HUES6 (cell line): ENCODE data around the gene DRP2.

Source experiments
- H3K27ac ChIP-seq: 2 replicates; pipeline ENCODE4 v1.7.0; 2013; ENCODE audit warnings: low read depth, mild to moderate bottlenecking, low read length, inconsistent platforms
- H3K27me3 ChIP-seq: 2 replicates; pipeline ENCODE4 v1.6.1; 2013; ENCODE audit warnings: low read length; ENCODE audit not compliant: control insufficient read depth, insufficient read depth
- H3K36me3 ChIP-seq: 2 replicates; pipeline ENCODE4 v1.6.1; 2013; ENCODE audit warnings: low read length; ENCODE audit not compliant: control insufficient read depth, insufficient read depth
- H3K4me1 ChIP-seq: 2 replicates; pipeline ENCODE4 v1.6.1; 2013; ENCODE audit warnings: low read length; ENCODE audit not compliant: control insufficient read depth, insufficient read depth
- H3K4me3 ChIP-seq: 2 replicates; pipeline ENCODE4 v1.5.1; 2013; ENCODE audit warnings: low read depth, low read length
- H3K9ac ChIP-seq: one replicate; pipeline ENCODE4 v1.6.1; 2013; ENCODE audit warnings: mild to moderate bottlenecking, low read length
- H3K9me3 ChIP-seq: 2 replicates; pipeline ENCODE4 v1.6.1; 2013; ENCODE audit warnings: low read depth, low read length; ENCODE audit not compliant: control insufficient read depth, insufficient read depth

Gene DRP2

GRCh38 chrX:101237041-101237440 is 17.5 kb downstream of the DRP2 start:
- no peaks in the 10 kb centered on the region for H3K9me3 ChIP-seq
- no peaks in the 10 kb centered on the region for H3K36me3 ChIP-seq
- peaks cover 7% of the 10 kb centered on the region; the same call in 1 of the 2 replicates for H3K27me3 ChIP-seq
- no peak overlapping the region for H3K4me3 ChIP-seq
- peaks cover 8% of the 10 kb centered on the region; the same call in 1 of the 2 replicates for H3K4me1 ChIP-seq
- no peak overlapping the region for H3K27ac ChIP-seq
- no peak overlapping the region for H3K9ac ChIP-seq

- no peaks in the 10 kb centered on the region for H3K36me3 ChIP-seq
- no peak overlapping the region for H3K9ac ChIP-seq
- H3K27ac ChIP-seq = no peak overlapping the region
- peaks cover 11% of the 10 kb centered on the region; the same call in 1 of the 2 replicates for H3K27me3 ChIP-seq
- H3K4me3 ChIP-seq = no peak overlapping the region
- no peaks in the 10 kb centered on the region for H3K4me1 ChIP-seq
- no peaks in the 10 kb centered on the region for H3K9me3 ChIP-seq
Observed at GRCh38 chrX:101241531-101241930, 21.9 kb downstream of the DRP2 start.

- Histone ChIP-seq H3K27me3 (no peaks in the 10 kb centered on the region; the same call in 1 of the 2 replicates), H3K9ac (no peak overlapping the region), H3K9me3 (no peaks in the 10 kb centered on the region), H3K4me1 (no peaks in the 10 kb centered on the region; the same call in 1 of the 2 replicates), H3K27ac (no peak overlapping the region), H3K36me3 (no peaks in the 10 kb centered on the region), H3K4me3 (no peak overlapping the region)
Observed at GRCh38 chrX:101252634-101253033, 33.0 kb downstream of the DRP2 start.

GRCh38 chrX:101257448-101258258 is 38.1 kb downstream of the DRP2 start:
- Histone ChIP-seq H3K36me3 (no peaks in the 10 kb centered on the region), H3K27me3 (no peaks in the 10 kb centered on the region; the same call in 1 of the 2 replicates), H3K4me3 (no peak overlapping the region), H3K4me1 (peaks cover 3% of the 10 kb centered on the region; the same call in 1 of the 2 replicates), H3K9ac (no peak overlapping the region), H3K27ac (no peak overlapping the region), H3K9me3 (no peaks in the 10 kb centered on the region)

GRCh38 chrX:101258259-101258581 is 38.6 kb downstream of the DRP2 start:
- Histone ChIP-seq H3K9ac (no peak overlapping the region), H3K36me3 (no peaks in the 10 kb centered on the region), H3K27me3 (no peaks in the 10 kb centered on the region; the same call in 1 of the 2 replicates), H3K27ac (no peak overlapping the region), H3K9me3 (no peaks in the 10 kb centered on the region), H3K4me1 (peaks cover 3% of the 10 kb centered on the region; the same call in 1 of the 2 replicates), H3K4me3 (no peak overlapping the region)

DNA sequence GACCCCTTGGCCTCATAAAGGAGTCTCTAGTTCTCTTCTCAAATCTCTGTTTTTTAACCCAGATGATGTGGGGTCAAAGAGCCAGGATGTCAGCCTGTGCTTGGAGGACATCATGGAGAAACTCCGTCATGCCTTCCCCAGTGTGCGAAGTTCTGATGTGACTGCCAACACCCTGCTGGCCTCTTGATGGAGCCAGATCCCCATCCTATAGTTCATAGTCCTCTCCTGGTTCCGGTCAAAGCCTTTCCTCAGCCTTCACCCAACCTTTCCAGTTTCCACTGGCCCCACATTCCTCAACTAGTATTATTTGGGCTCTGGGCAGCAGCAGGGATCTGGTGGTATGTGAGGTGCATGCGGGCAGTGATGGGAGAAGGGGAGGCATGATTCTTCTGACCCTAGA is 40.8 kb downstream of the DRP2 start:
- Histone ChIP-seq H3K9me3 (no peaks in the 10 kb centered on the region), H3K36me3 (no peaks in the 10 kb centered on the region), H3K27me3 (no peaks in the 10 kb centered on the region; the same call in 1 of the 2 replicates), H3K4me3 (no peak overlapping the region), H3K4me1 (peaks cover 3% of the 10 kb centered on the region; the same call in 1 of the 2 replicates), H3K9ac (no peak overlapping the region), H3K27ac (no peak overlapping the region)

DNA sequence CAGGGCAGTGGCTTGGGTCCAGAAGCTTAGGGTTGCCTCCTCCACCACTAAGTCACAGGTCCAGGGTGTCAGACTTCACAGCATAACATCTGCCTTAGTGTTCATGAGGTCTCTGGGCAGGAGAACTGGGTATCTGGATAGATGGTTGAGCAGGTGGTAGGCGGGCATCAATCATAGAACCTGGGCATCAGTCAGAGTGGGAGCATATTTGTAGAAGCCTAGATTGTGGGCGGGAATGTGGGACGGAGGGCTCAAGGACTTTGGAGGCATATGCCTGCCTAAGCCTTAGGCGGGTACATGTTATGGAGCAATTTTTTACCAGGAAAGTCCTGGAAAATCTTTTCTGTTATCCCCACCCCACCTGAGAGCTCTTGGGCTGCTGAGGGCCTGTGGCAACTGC is 43.0 kb downstream of the DRP2 start:
- Histone ChIP-seq H3K36me3 (no peaks in the 10 kb centered on the region), H3K9ac (no peak overlapping the region), H3K9me3 (no peaks in the 10 kb centered on the region), H3K27me3 (no peaks in the 10 kb centered on the region; the same call in 1 of the 2 replicates), H3K4me3 (no peak overlapping the region), H3K4me1 (peaks cover 3% of the 10 kb centered on the region; the same call in 1 of the 2 replicates), H3K27ac (no peak overlapping the region)

DNA sequence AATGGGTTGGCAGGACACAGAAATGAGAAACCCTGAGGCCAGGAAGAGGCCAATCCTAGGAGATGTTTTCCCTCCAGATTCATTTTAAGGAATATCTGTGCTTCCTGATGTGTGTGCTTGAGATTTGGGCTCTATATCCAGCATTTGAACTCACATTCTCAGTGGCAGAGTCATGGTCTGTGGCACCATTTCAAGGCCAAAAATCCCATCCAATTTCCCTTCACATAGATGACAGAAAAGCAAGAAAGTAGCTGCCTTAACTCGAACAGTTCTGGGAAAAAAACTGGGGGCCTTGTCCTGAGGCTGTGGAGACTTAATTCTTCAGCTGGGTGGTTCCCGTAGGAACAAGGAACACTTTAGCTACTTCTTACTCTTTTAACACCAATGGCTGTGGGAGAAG is 44.2 kb downstream of the DRP2 start:
- Histone ChIP-seq H3K27ac (no peak overlapping the region), H3K9ac (no peak overlapping the region), H3K27me3 (no peaks in the 10 kb centered on the region; the same call in 1 of the 2 replicates), H3K4me3 (no peak overlapping the region), H3K36me3 (no peaks in the 10 kb centered on the region), H3K9me3 (no peaks in the 10 kb centered on the region), H3K4me1 (no peaks in the 10 kb centered on the region)

GRCh38 chrX:101265869-101266428 is 46.4 kb downstream of the DRP2 start:
- Histone ChIP-seq H3K9me3 (no peaks in the 10 kb centered on the region), H3K9ac (no peak overlapping the region), H3K4me1 (no peaks in the 10 kb centered on the region), H3K27ac (no peak overlapping the region), H3K27me3 (peaks cover 4% of the 10 kb centered on the region; the same call in 1 of the 2 replicates), H3K36me3 (no peaks in the 10 kb centered on the region), H3K4me3 (no peak overlapping the region)

GRCh38 chrX:101274198-101274597 is 54.6 kb downstream of the DRP2 start:
- H3K9ac ChIP-seq = no peak overlapping the region
- H3K27ac ChIP-seq = no peak overlapping the region
- H3K27me3 ChIP-seq = peaks cover 5% of the 10 kb centered on the region; the same call in 1 of the 2 replicates
- no peak overlapping the region for H3K4me3 ChIP-seq
- no peaks in the 10 kb centered on the region for H3K36me3 ChIP-seq
- H3K4me1 ChIP-seq = no peaks in the 10 kb centered on the region
- H3K9me3 ChIP-seq = no peaks in the 10 kb centered on the region

DNA sequence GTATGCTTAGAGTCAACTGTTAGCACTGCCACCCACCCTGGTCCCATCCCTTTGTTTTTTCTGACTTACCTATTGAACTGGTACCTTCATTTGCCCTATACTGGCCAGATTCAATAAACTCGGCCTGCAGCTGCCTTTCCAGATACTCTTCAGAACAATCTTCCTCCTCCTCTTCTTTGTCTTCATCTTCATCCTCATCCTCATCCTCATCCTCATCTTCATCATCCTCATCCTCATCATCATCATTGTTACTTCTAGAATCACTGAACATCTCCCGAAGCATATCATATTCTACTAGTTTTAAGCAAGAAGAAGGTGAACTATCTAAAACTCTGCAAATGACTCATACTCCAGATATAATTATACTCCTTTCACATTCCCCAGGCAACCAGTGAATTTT is 56.7 kb downstream of the DRP2 start:
- Histone ChIP-seq H3K9me3 (no peaks in the 10 kb centered on the region), H3K4me3 (no peak overlapping the region), H3K36me3 (no peaks in the 10 kb centered on the region), H3K4me1 (no peaks in the 10 kb centered on the region), H3K9ac (no peak overlapping the region), H3K27ac (no peak overlapping the region; the same call in 1 of the 2 replicates), H3K27me3 (no peaks in the 10 kb centered on the region; the same call in 1 of the 2 replicates)
